Osteocyte (in vitro differentiated cells): ENCODE results near the gene DIPK1B. TPM values are rescaled to one million over a fixed set of nuclear protein-coding genes. Genes with fewer than 3 reads are reported as not detected.

Experiments
- DNase-seq: peaks from one replicate; pipeline ENCODE4 v3.0.0; 2021; ENCODE audit warnings: mixed read lengths; ENCODE audit not compliant: unreplicated experiment; ENCODE audit errors: extremely low spot score
- H3K27ac Mint-ChIP-seq: one replicate; pipeline ENCODE4 v1.8.0; 2021; ENCODE audit warnings: mild to moderate bottlenecking, mixed read lengths; ENCODE audit not compliant: unreplicated experiment
- H3K27me3 Mint-ChIP-seq: one replicate; pipeline ENCODE4 v1.8.0; 2021; ENCODE audit warnings: mixed read lengths; ENCODE audit not compliant: unreplicated experiment
- H3K36me3 Mint-ChIP-seq: one replicate; pipeline ENCODE4 v1.8.0; 2021; ENCODE audit warnings: mixed read lengths; ENCODE audit not compliant: unreplicated experiment
- H3K4me1 Mint-ChIP-seq: one replicate; pipeline ENCODE4 v1.8.0; 2021; ENCODE audit warnings: mixed read lengths; ENCODE audit not compliant: unreplicated experiment
- H3K4me3 Mint-ChIP-seq: one replicate; pipeline ENCODE4 v1.8.0; 2021; ENCODE audit warnings: mild to moderate bottlenecking, moderate library complexity, mixed read lengths; ENCODE audit not compliant: unreplicated experiment
- H3K9me3 Mint-ChIP-seq: one replicate; pipeline ENCODE4 v1.8.0; 2021; ENCODE audit warnings: mixed read lengths; ENCODE audit not compliant: unreplicated experiment
- total RNA-seq: library from RNA; stranded (reverse); gene quantifications from 2 replicates; pipeline ENCODE4 v1.2.1, GENCODE V29; 2021
- TF ChIP-seq, protein P1 (sequence below): fragments of 200-600 bp; sonication (generic); IDR thresholded peaks from 2 replicates; pipeline ENCODE4 v1.5.0; 2021; ENCODE audit warnings: antibody characterized with exemption, mild to moderate bottlenecking, moderate library complexity

DIPK1B gene
- total RNA-seq, 1 donor from 2014 or later: 11.4 TPM

DNA sequence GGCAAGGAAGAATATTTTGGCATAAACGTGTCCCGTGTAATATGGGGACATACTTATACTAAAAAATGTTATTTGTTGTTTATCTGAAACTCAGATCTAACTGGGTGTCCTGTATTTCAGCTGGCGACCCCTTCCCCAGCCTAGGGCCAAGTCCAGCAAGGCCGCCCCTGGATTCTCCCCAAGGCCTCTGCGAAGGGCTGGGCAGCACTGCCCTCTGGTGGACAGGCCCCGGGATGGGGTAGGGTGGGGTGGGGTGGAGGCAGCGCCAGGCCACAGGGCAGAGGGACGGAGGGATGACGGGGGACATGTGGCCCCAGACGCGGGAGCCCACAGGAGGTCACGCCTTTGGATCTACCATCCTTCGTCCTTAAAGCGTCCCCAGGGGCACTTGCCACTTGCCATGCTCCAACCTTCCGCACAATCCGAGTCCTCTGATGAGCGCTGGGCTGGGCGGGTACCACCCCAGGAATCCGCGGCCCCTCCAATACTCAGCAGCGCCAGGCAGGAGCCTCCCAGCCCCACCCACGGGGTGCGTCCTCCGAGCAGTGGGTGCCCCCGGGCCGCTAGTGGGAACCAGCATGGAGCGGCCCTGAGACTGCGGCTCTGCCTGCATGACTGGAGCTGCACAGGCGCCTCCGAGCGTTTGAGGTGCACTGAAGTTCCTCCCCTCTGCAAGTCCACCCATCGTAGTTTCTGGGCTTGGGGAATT is 18.1 kb upstream of the DIPK1B start:
- H3K4me3 Mint-ChIP-seq: no peak overlapping the region
- H3K27ac Mint-ChIP-seq: no peak overlapping the region
- TF ChIP-seq, protein P1, sequence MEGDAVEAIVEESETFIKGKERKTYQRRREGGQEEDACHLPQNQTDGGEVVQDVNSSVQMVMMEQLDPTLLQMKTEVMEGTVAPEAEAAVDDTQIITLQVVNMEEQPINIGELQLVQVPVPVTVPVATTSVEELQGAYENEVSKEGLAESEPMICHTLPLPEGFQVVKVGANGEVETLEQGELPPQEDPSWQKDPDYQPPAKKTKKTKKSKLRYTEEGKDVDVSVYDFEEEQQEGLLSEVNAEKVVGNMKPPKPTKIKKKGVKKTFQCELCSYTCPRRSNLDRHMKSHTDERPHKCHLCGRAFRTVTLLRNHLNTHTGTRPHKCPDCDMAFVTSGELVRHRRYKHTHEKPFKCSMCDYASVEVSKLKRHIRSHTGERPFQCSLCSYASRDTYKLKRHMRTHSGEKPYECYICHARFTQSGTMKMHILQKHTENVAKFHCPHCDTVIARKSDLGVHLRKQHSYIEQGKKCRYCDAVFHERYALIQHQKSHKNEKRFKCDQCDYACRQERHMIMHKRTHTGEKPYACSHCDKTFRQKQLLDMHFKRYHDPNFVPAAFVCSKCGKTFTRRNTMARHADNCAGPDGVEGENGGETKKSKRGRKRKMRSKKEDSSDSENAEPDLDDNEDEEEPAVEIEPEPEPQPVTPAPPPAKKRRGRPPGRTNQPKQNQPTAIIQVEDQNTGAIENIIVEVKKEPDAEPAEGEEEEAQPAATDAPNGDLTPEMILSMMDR: peak; percentile 66
- H3K27me3 Mint-ChIP-seq: peaks cover 10% of the 10 kb centered on the region
- H3K9me3 Mint-ChIP-seq: no peaks in the 10 kb centered on the region
- no peak for DNase-seq
- H3K4me1 Mint-ChIP-seq: peaks cover 11% of the 10 kb centered on the region
- no peaks in the 10 kb centered on the region for H3K36me3 Mint-ChIP-seq

DNA sequence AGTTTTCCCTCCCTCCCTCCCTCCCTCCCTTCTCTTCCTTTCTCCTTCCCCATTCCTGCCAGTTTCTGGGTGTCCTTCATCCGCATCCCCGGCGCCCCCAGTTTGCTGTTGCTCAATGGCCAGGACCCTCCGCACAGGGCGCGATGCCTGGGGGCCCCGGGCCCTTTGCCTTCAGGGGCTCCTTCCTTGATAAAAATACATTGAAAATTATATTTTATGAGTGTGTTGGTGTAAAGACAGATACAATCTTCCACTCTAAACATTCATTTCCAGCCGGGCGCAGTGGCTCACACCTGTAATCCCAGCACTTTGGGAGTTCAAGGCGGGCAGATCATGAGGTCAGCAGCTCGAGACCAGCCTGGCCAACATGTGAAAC is 17.5 kb upstream of the DIPK1B start:
- peaks cover 11% of the 10 kb centered on the region for H3K4me1 Mint-ChIP-seq
- peaks cover 10% of the 10 kb centered on the region for H3K27me3 Mint-ChIP-seq
- no peak overlapping the region for H3K27ac Mint-ChIP-seq
- no peak for DNase-seq
- no peaks in the 10 kb centered on the region for H3K9me3 Mint-ChIP-seq
- H3K36me3 Mint-ChIP-seq: no peaks in the 10 kb centered on the region
- TF ChIP-seq, protein P1: no peak
- no peak overlapping the region for H3K4me3 Mint-ChIP-seq

DNA sequence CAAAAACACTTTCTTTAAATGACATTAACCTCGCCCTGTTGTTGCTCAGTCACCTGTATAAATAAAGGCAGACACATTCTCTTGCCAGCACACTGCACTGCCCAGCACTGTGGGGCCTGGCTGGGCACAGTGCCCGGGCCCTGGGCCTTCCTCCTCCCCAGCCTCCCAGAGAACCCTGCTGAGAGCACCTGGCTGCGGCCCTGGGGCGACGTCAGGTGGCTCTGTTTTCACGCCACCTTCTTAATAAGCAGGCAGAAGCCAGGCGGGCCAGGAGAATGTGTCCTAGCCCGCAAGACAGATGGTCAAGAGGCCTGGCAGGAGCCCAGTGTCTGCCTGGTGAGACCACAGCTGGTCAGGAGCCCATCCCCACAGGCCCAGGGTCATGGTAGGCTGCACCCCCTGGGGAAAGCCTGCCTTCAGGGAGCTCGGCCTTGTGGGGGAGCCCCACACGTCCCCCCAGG is 16.9 kb upstream of the DIPK1B start:
- peaks cover 13% of the 10 kb centered on the region for H3K27me3 Mint-ChIP-seq
- no peak for DNase-seq
- no peaks in the 10 kb centered on the region for H3K36me3 Mint-ChIP-seq
- peaks cover 11% of the 10 kb centered on the region for H3K4me1 Mint-ChIP-seq
- no peak overlapping the region for H3K27ac Mint-ChIP-seq
- H3K9me3 Mint-ChIP-seq: no peaks in the 10 kb centered on the region
- TF ChIP-seq, protein P1: no peak
- H3K4me3 Mint-ChIP-seq: no peak overlapping the region

DNA sequence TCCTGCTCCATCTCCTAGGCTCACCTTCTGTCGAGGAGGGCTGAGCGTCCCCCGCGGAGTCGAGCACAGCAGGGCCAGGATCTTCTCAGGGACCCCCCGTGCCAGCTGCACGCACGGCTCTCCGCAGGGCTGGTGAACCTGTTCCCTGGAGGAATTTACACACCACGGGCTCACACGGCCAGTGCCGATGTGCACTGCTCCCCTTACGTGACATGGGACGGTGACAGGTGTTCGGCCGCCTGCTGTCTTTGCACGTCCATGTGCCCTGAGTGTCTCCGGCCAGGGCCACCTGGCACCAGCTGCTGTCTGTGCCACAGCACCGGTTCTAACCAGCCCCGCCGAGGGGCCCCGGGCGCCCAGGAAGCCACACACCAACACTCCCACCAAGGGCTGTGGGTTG is 16.4 kb upstream of the DIPK1B start:
- H3K9me3 Mint-ChIP-seq: no peaks in the 10 kb centered on the region
- DNase-seq: no peak
- no peak overlapping the region for H3K4me3 Mint-ChIP-seq
- peaks cover 13% of the 10 kb centered on the region for H3K27me3 Mint-ChIP-seq
- H3K4me1 Mint-ChIP-seq: peaks cover 11% of the 10 kb centered on the region
- no peak overlapping the region for H3K27ac Mint-ChIP-seq
- no peaks in the 10 kb centered on the region for H3K36me3 Mint-ChIP-seq
- TF ChIP-seq, protein P1: no peak

DNA sequence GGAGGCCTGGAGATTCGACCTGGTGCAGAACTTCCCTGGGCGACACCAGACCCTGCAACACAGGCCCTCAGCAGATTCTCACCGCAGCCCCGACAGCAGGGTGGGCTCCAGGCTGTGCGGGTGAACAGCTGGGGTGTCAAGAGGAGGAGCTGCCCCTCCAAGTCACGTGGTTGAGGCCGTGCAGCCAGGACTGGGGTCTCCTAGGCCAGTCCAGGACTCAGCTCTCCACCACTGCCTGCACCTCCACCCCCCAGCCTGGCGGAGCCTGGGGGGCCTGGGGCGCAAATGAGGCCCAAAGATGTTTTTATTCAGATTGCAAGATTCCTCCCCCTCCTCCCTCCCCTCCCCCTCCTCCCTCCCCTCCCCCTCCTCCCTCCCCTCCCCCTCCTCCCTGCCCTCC is 15.9 kb upstream of the DIPK1B start:
- no peak for DNase-seq
- H3K4me1 Mint-ChIP-seq: peaks cover 11% of the 10 kb centered on the region
- no peak overlapping the region for H3K4me3 Mint-ChIP-seq
- H3K27me3 Mint-ChIP-seq: peaks cover 13% of the 10 kb centered on the region
- H3K9me3 Mint-ChIP-seq: no peaks in the 10 kb centered on the region
- no peaks in the 10 kb centered on the region for H3K36me3 Mint-ChIP-seq
- H3K27ac Mint-ChIP-seq: no peak overlapping the region
- TF ChIP-seq, protein P1: no peak
